HG02571 (cell line): ENCODE measurements around the gene DAP.
"Not testable (repeated sequence)": the region's sequence is repeated elsewhere in the genome, so short reads cannot be mapped to it uniquely, and the experiment has no call there.

Source experiments
- ATAC-seq: cut with Tn5 transposase; IDR thresholded peaks from one replicate; pipeline ENCODE4 v1.9.1; 2021; ENCODE audit warnings: mild to moderate bottlenecking, moderate library complexity; ENCODE audit not compliant: unreplicated experiment

Gene DAP

GRCh38 chr5:10735569-10736276 lies 25.3 kb downstream of the DAP start:
- ATAC-seq = peak; percentile 72

GRCh38 chr5:10734832-10735523 lies 26.1 kb downstream of the DAP start:
- ATAC-seq = no peak

- no peak for ATAC-seq
Observed at GRCh38 chr5:10734037-10734709, 26.9 kb downstream of the DAP start.

GRCh38 chr5:10733426-10733825 lies 27.6 kb downstream of the DAP start:
- no peak for ATAC-seq

GRCh38 chr5:10731913-10732312 lies 29.1 kb downstream of the DAP start:
- ATAC-seq = no peak

GRCh38 chr5:10730043-10730351 lies 31.0 kb downstream of the DAP start:
- no peak for ATAC-seq

- no peak for ATAC-seq
Observed at GRCh38 chr5:10729320-10730042, 31.6 kb downstream of the DAP start.

GRCh38 chr5:10728679-10729078 lies 32.4 kb downstream of the DAP start:
- no peak for ATAC-seq

GRCh38 chr5:10727861-10728260 lies 33.2 kb downstream of the DAP start:
- no peak for ATAC-seq

- ATAC-seq = peak; percentile 93
Observed at GRCh38 chr5:10726913-10727517, 34.0 kb downstream of the DAP start.

- ATAC-seq = no peak
Observed at GRCh38 chr5:10726179-10726912, 34.7 kb downstream of the DAP start.

GRCh38 chr5:10725636-10726035 lies 35.4 kb downstream of the DAP start:
- ATAC-seq = no peak

- no peak for ATAC-seq
Observed at GRCh38 chr5:10724781-10725507, 36.1 kb downstream of the DAP start.

GRCh38 chr5:10723514-10723913 lies 37.5 kb downstream of the DAP start:
- ATAC-seq = no peak

GRCh38 chr5:10720766-10721165 lies 40.3 kb downstream of the DAP start:
- ATAC-seq = not testable (repeated sequence)

- no peak for ATAC-seq
Observed at GRCh38 chr5:10719965-10720364, 41.1 kb downstream of the DAP start.

GRCh38 chr5:10718617-10719016 lies 42.4 kb downstream of the DAP start:
- not testable (repeated sequence) for ATAC-seq

- not testable (repeated sequence) for ATAC-seq
Observed at GRCh38 chr5:10716825-10717224, 44.2 kb downstream of the DAP start.

GRCh38 chr5:10715605-10716290 lies 45.3 kb downstream of the DAP start:
- no peak for ATAC-seq
